Naive thymus-derived CD4-positive, alpha-beta T cell (primary cell): Measurements from ENCODE around the gene HIC2. TPM values are rescaled to one million over a fixed set of nuclear protein-coding genes. Genes with fewer than 3 reads are reported as not detected.
"Not testable (repeated sequence)": the region's sequence is repeated elsewhere in the genome, so short reads cannot be mapped to it uniquely, and the experiment has no call there.

Source experiments
- ATAC-seq: fragments of 150-1000 bp; cut with Tn5 transposase; 2 replicates; pipeline ENCODE4 v1.10.0; 2021; ENCODE audit warnings: mild to moderate bottlenecking, moderate library complexity
- CTCF ChIA-PET: fragments of 350-600 bp; sonication (Branson Sonifier 250); formaldehyde crosslinking; loops from one replicate; lab custom pipeline; 2021; ENCODE audit warnings: antibody characterized with exemption; lab: Charles Lee
- POLR2A ChIA-PET: fragments of 350-600 bp; sonication (Branson Sonifier 250); formaldehyde crosslinking; loops from one replicate; lab custom pipeline; 2021; ENCODE audit warnings: antibody characterized with exemption, inconsistent platforms; lab: Charles Lee
- DNase-seq, 9 donors: peaks; one replicate each; pipeline versions ENCODE4 v3.0.0 to v3.0.0-alpha.2; 2020 to 2022; ENCODE audit warnings: mixed read lengths in 1 of 9
- H3K27ac ChIP-seq: one replicate; pipeline ENCODE4 v1.7.0; 2013; ENCODE audit warnings: mild to moderate bottlenecking, low read depth, low read length, moderate library complexity
- H3K27me3 ChIP-seq, 2 donors: one replicate each; pipeline ENCODE4 v1.7.0; 2013; ENCODE audit warnings: low read length in 2 of 2, mild to moderate bottlenecking in 2 of 2, moderate library complexity in 2 of 2; ENCODE audit not compliant: control insufficient read depth in 2 of 2, insufficient read depth in 2 of 2
- H3K36me3 ChIP-seq, 3 experiments: 1 replicate in 2 of 3; 2 replicates in 1 of 3; pipeline ENCODE4 v1.7.0; 2013; ENCODE audit warnings: low read length in 3 of 3, mild to moderate bottlenecking in 3 of 3, moderate library complexity in 1 of 3; ENCODE audit not compliant: insufficient read depth in 3 of 3, control insufficient read depth in 2 of 3
- H3K4me1 ChIP-seq, 2 donors: one replicate each; pipeline ENCODE4 v1.7.0; 2013; ENCODE audit warnings: low read length in 2 of 2, mild to moderate bottlenecking in 2 of 2, moderate library complexity in 1 of 2; ENCODE audit not compliant: control insufficient read depth in 2 of 2, insufficient read depth in 2 of 2
- H3K4me3 ChIP-seq: 2 replicates; pipeline ENCODE4 v1.7.0; 2013; ENCODE audit warnings: mild to moderate bottlenecking, low read length
- H3K9me3 ChIP-seq, 3 experiments: 1 replicate in 2 of 3; 2 replicates in 1 of 3; pipeline ENCODE4 v1.7.0; 2013; ENCODE audit warnings: low read length in 3 of 3; ENCODE audit not compliant: control insufficient read depth in 2 of 3
- H3K27ac Mint-ChIP-seq, 9 donors: one replicate each; pipeline ENCODE4 v1.8.0; 2020 to 2022; ENCODE audit warnings: mixed read lengths in 9 of 9, mild to moderate bottlenecking in 8 of 9, moderate library complexity in 5 of 9, inconsistent platforms in 2 of 9
- H3K27me3 Mint-ChIP-seq, 5 donors: one replicate each; pipeline ENCODE4 v1.8.0; 2021 to 2022; ENCODE audit warnings: mixed read lengths in 5 of 5, mild to moderate bottlenecking in 1 of 5
- H3K36me3 Mint-ChIP-seq, 5 donors: one replicate each; pipeline ENCODE4 v1.8.0; 2020 to 2022; ENCODE audit warnings: mixed read lengths in 5 of 5, mild to moderate bottlenecking in 3 of 5, inconsistent platforms in 1 of 5
- H3K4me1 Mint-ChIP-seq, 7 donors: one replicate each; pipeline ENCODE4 v1.8.0; 2020 to 2022; ENCODE audit warnings: mixed read lengths in 7 of 7, mild to moderate bottlenecking in 3 of 7, inconsistent platforms in 1 of 7
- H3K4me3 Mint-ChIP-seq, 10 donors: one replicate each; pipeline ENCODE4 v1.8.0; 2020 to 2022; ENCODE audit warnings: mild to moderate bottlenecking in 10 of 10, mixed read lengths in 10 of 10, moderate library complexity in 6 of 10, inconsistent platforms in 2 of 10
- H3K9me3 Mint-ChIP-seq, 11 donors: one replicate each; pipeline ENCODE4 v1.8.0; 2020 to 2022; ENCODE audit warnings: mixed read lengths in 11 of 11, mild to moderate bottlenecking in 4 of 11, inconsistent platforms in 1 of 11, moderate library complexity in 1 of 11
- intact Hi-C, 2 donors: fragments of 100-400 bp; cut with micrococcal nuclease; formaldehyde crosslinking; loops; one replicate each; pipeline ENCODE4 v1.15.1; 2023
- polyA plus RNA-seq, 2 donors: library from polyadenylated mRNA; unstranded; fragments of 300-500 nt; fragmentation: Illumina TruSeq; gene quantifications; one replicate each; pipeline ENCODE4 v1.2.3, GENCODE V29; 2021
- total RNA-seq, 6 experiments: library from RNA in 5 of 6; stranded (reverse) in 5 of 6; gene quantifications; 1 replicate in 5 of 6; 2 replicates in 1 of 6; pipeline ENCODE4 v1.2.3 and lab custom pipeline; 2021 to 2026

The HIC2 gene
- total and polyA plus RNA-seq, 7 experiments from 2014 or later, result 0.44 to 13.8 (median 10.0) TPM

DNA sequence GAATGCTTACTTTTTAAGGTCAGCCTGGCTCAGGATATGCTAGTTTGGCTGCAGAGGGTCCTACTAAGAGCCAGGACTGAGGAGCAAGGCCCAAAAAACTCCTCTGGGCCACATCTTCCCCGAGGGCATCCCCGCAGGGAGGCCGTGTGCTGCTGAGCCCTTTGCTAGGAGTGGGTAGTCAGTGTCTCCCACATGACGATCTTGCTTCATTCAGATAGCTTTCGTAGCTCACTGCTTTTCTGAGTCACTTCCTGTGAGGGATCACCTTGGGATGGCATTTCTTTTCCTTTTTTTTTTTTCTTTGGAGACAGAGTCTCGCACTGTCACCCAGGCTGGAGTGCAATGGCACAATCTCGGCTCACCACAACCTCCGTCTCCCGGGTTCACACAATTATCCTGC lies 27.2 kb upstream of the HIC2 start:
- POLR2A ChIA-PET, H3K36me3 Mint-ChIP-seq, DNase-seq, H3K27ac Mint-ChIP-seq, H3K9me3 ChIP-seq, CTCF ChIA-PET, H3K27me3 ChIP-seq, H3K27me3 Mint-ChIP-seq, H3K4me1 Mint-ChIP-seq, H3K4me3 Mint-ChIP-seq, H3K9me3 Mint-ChIP-seq, H3K4me3 ChIP-seq, H3K36me3 ChIP-seq, intact Hi-C loops, ATAC-seq, H3K27ac ChIP-seq, H3K4me1 ChIP-seq: not testable (repeated sequence)

DNA sequence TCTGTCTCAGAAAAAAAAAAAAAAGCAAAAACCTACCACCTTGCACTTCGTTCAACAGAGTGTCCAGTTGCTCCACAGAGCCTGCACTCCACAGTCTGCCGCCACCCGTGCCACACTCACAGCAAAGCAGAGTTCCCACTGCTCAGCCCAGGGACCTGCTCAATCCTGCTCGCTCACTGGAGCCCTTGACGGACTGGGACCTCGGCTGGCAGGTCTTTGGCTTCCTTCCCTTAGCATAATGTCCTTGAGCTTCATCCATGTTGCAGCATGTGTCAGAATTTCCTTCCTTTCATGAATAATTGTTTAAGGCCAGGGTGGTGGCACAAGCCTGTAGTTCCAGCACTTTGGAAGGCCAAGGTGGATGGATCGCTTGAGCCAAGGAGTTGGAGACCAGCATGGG lies 22.6 kb upstream of the HIC2 start:
- H3K4me1 ChIP-seq, H3K36me3 ChIP-seq, DNase-seq, H3K9me3 ChIP-seq, H3K36me3 Mint-ChIP-seq, H3K27me3 Mint-ChIP-seq, H3K27me3 ChIP-seq, H3K9me3 Mint-ChIP-seq, POLR2A ChIA-PET, H3K4me3 Mint-ChIP-seq, H3K4me3 ChIP-seq, H3K27ac Mint-ChIP-seq, intact Hi-C loops, H3K27ac ChIP-seq, CTCF ChIA-PET, ATAC-seq, H3K4me1 Mint-ChIP-seq: not testable (repeated sequence)

- ATAC-seq, H3K4me3 Mint-ChIP-seq, H3K9me3 ChIP-seq, H3K36me3 Mint-ChIP-seq, H3K27me3 Mint-ChIP-seq, H3K27ac Mint-ChIP-seq, H3K27ac ChIP-seq, H3K4me1 Mint-ChIP-seq, H3K27me3 ChIP-seq, DNase-seq, H3K4me1 ChIP-seq, H3K36me3 ChIP-seq, POLR2A ChIA-PET, CTCF ChIA-PET, H3K9me3 Mint-ChIP-seq, H3K4me3 ChIP-seq, intact Hi-C loops: not testable (repeated sequence)
These were observed 15.8 kb upstream of the HIC2 start for GRCh38 chr22:21401197-21401969.

- H3K9me3 Mint-ChIP-seq, H3K9me3 ChIP-seq, CTCF ChIA-PET, ATAC-seq, POLR2A ChIA-PET, H3K27ac ChIP-seq, H3K4me1 ChIP-seq, H3K36me3 ChIP-seq, intact Hi-C loops, H3K4me3 Mint-ChIP-seq, H3K4me1 Mint-ChIP-seq, H3K27ac Mint-ChIP-seq, H3K4me3 ChIP-seq, H3K27me3 ChIP-seq, DNase-seq, H3K27me3 Mint-ChIP-seq, H3K36me3 Mint-ChIP-seq: not testable (repeated sequence)
These were observed 14.3 kb upstream of the HIC2 start for GRCh38 chr22:21402763-21403314.

- H3K4me3 ChIP-seq, DNase-seq, H3K9me3 ChIP-seq, H3K4me3 Mint-ChIP-seq, H3K9me3 Mint-ChIP-seq, H3K4me1 Mint-ChIP-seq, ATAC-seq, CTCF ChIA-PET, H3K27ac ChIP-seq, intact Hi-C loops, H3K36me3 Mint-ChIP-seq, H3K27me3 ChIP-seq, POLR2A ChIA-PET, H3K27me3 Mint-ChIP-seq, H3K36me3 ChIP-seq, H3K4me1 ChIP-seq: not testable (repeated sequence)
- peak overlapping the region in 1 of 9 donors; percentile 77 for H3K27ac Mint-ChIP-seq
These were observed 10.0 kb upstream of the HIC2 start for GRCh38 chr22:21407139-21407538.

GRCh38 chr22:21407792-21408191 lies 9.4 kb upstream of the HIC2 start:
- H3K36me3 Mint-ChIP-seq, H3K27me3 Mint-ChIP-seq, H3K4me1 ChIP-seq, ATAC-seq, DNase-seq, H3K4me1 Mint-ChIP-seq, H3K27ac Mint-ChIP-seq, H3K9me3 ChIP-seq, H3K36me3 ChIP-seq, H3K27me3 ChIP-seq, H3K4me3 ChIP-seq, CTCF ChIA-PET, POLR2A ChIA-PET, H3K9me3 Mint-ChIP-seq, H3K4me3 Mint-ChIP-seq, H3K27ac ChIP-seq, intact Hi-C loops: not testable (repeated sequence)

GRCh38 chr22:21416375-21416774 lies 796 bp upstream of the HIC2 start:
- DNase-seq, result peak in 3 of 9 donors; percentile 9 to 15 (median 10)
- H3K4me1 Mint-ChIP-seq, ATAC-seq, intact Hi-C loops, H3K9me3 Mint-ChIP-seq, H3K27ac Mint-ChIP-seq, H3K27me3 Mint-ChIP-seq, H3K9me3 ChIP-seq, POLR2A ChIA-PET, H3K36me3 ChIP-seq, H3K27me3 ChIP-seq, H3K36me3 Mint-ChIP-seq, H3K4me3 ChIP-seq, CTCF ChIA-PET, H3K4me1 ChIP-seq: not testable (repeated sequence)
- H3K4me3 Mint-ChIP-seq, result peak overlapping the region in 1 of 10 donors; percentile 34
- peak overlapping the region; percentile 41 for H3K27ac ChIP-seq
